ENCODE results near the gene C5orf24.

DNA sequence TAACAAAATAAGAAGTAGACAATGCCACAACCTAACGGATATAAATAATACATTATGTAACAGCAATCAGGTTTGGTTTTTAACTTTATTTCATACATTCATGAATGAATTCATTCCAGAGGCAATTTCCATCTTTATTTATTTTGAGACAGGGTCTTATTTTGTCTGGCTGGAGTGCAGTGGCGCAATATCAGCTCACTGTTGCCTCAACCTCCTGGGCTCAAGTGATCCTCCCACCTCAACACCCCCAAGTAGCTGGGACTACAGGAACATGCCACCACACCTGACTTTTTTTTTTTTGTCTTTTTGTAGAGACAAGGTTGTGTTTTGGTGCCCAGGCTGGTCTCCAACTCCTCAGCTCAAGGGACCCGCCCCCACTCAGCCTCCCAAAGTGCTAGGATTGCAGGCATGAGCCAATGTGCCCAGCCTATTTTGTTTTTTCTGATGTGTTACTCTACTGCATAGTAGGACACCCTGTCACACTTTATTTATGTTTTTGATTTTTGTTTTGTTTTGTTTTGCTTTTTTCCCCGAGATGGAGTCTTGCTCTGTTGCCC lies 26.3 kb upstream of the C5orf24 start:
- TF ChIP-seq, protein P1, sequence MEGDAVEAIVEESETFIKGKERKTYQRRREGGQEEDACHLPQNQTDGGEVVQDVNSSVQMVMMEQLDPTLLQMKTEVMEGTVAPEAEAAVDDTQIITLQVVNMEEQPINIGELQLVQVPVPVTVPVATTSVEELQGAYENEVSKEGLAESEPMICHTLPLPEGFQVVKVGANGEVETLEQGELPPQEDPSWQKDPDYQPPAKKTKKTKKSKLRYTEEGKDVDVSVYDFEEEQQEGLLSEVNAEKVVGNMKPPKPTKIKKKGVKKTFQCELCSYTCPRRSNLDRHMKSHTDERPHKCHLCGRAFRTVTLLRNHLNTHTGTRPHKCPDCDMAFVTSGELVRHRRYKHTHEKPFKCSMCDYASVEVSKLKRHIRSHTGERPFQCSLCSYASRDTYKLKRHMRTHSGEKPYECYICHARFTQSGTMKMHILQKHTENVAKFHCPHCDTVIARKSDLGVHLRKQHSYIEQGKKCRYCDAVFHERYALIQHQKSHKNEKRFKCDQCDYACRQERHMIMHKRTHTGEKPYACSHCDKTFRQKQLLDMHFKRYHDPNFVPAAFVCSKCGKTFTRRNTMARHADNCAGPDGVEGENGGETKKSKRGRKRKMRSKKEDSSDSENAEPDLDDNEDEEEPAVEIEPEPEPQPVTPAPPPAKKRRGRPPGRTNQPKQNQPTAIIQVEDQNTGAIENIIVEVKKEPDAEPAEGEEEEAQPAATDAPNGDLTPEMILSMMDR (IDR thresholded peaks at IDR 0.05; ENCODE audit: low read length), result no peak
- no peak for TF ChIP-seq EZH2 (optimal IDR thresholded peaks at IDR 0.05; ENCODE audit: low read depth, low read length)
